Measurements from ENCODE around the gene SURF4. TPM values are rescaled to one million over a fixed set of nuclear protein-coding genes. Genes with fewer than 3 reads are reported as not detected.
"Not testable (repeated sequence)": the region's sequence is repeated elsewhere in the genome, so short reads cannot be mapped to it uniquely, and the experiment has no call there.

The SURF4 gene
- polyA plus RNA-seq, 1 donor = 157 TPM

DNA sequence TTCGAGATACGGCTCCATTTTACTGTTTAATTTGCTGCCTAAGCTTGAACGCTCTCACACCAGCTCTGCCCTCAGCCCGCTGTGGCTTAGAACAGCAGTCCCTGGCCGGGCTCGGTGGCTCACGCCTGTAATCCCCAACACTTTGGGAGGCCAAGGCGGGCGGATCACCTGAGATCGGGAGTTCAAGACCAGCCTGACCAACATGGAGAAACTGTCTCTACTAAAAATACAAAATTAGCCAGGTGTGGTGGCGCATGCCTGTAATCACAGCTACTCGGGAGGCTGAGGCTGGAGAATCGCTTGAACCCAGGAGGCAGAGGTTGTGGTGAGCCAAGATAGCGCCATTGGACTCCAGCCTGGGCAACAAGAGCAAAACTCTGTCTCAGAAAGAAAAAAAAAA lies 1.4 kb upstream of the SURF4 start:
- DNase-seq = not testable (repeated sequence)

DNA sequence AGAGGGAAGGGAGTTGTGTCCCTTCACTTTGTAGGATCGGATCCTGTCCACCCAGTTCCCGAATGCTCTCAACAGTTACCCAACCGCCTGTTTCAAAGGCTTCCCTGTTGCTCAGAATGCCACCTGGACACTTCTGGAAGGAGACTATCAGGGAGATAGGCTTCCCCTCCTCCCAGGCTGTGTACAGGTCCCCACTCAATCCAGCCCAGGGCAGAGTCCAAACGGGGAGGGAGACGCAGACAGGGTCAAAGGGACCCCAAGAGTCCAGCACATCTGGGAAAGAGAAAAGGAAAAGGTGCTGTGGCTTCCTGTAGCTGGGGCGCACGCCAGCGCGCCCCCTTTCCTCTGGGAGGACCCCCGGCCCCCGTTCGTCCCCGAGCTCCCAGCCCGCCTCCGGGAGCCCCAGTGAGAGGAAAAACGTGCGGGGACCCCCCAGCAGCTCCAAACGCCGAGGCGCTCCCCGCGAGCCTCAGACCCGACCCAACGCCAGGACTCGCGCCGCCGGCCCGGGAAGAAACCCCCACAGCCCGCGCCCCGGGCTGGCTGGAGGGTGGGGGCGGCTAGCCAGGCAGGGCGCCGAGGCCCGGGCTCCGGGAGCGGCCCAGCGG lies 640 bp downstream of the SURF4 start:
- no peak for DNase-seq

DNA sequence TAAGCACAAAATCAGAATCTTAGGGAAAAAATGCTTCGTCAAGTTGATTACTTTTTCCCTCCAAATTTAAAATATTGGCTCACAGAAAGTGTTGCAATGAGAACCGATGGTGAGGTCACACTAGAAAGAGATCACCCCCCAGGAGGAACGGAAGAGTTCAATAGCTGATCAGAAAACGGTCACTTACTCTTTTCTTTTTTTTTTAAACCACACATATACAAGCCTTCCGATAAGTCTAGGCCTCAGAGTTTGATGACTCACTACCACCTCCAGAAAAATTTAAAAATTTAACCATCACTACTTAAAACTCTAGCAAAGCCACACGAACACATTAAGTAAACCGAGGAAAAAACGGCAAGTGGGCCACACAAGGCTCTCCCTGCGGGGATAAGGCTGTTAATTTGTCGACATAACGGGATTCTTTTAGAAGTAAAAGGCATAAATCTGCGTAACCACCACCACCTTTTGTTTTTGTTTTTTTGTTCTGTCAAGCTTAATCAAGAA lies 1.2 kb downstream of the SURF4 start:
- no peak for DNase-seq

DNA sequence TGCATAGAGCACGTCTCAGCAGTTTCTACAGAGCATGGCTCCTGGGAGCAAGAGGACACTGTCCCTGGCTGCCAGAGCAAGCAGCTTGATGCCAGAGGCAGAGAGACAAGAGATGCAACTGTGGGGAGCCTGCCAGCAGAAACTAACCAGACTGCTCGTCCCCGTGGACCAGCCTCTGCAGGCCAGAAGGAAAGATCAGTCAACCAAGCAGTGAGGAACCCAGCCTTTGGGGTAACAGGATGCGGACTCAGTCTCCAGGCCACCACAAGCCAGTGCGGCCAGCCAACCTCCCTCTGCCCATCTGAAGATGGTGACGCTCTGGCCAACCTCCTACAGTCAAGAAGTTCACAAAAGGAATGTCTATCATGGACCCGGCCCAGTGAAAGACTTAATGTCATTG lies 3.7 kb downstream of the SURF4 start:
- DNase-seq = no peak

DNA sequence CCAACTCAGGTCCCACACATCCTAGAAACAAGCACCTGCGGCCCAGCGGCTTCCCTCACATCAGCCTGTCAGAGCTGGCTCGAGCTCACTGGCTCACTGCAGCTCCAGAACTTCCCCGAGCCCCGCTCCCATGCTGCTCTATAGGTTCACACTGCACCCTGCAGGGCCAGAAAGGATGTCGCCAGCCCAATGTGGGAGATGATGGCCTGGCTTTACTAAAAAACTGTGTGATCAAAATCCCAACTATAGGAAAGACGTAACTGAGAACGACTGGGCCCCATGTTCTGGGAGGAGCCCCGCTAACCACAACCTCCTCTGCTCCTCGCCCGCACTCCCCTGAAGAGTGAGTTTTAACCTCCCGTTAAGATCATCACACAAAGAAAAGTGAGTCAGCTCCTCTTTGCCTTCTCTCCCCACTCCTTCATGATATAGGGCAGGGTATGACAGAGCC lies 4.6 kb downstream of the SURF4 start:
- DNase-seq = no peak

DNA sequence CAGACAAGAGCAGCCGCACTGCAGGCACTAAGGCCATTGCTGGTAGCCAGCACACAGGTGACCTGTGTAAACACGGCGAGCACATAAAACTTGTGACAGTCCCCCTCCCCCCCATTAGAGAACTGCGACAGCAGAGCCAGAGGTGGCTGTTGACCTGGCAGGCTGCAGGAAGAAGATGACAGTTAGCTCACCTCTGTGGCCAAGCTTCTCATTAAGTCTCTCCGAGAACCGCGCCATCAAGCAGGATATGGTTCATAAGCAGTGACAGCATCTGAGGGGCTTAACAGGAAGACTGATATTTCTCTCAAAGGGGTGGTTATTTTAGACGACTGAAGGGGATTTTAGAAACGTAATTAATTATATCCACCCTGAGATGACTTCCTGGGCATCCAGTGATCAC lies 5.2 kb downstream of the SURF4 start:
- DNase-seq = no peak

DNA sequence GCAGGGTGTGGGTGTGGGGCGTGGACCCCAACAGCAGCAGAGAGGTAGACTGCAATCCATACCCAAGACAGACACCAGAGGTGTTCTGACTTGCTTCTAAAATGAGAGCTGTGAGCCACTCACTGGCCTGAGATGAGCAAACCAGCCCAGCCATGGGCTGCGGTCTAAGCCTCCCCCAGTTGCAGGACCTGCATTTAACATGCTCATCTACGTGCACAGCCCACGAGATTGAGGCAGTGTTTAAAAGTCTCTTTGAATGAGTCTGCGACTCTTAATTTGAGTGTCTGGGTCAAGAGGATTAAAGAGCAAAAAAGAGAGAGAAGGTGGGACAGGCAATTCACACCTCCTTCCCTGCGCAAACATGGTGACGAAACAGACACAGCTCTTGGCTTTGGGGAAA lies 5.9 kb downstream of the SURF4 start:
- no peak for DNase-seq

DNA sequence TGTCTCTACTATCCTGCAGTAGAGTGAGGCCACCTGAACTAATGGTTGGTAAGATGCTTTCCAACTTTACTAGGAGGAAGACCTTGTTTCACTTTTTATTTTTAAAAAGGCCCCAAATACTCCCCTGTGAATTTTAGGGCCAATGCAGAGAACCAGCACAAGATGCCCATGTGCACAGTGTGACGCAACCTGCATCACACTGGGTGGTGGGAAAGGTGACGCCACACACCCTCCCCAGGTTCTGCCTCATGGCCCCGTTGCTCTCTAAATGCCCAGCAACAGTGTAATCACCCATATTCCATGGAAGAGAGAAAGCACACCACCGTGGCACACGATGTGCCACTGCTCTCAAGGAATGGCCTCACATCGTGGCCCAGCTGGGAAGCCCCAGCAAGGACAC lies 6.4 kb downstream of the SURF4 start:
- DNase-seq = no peak

DNA sequence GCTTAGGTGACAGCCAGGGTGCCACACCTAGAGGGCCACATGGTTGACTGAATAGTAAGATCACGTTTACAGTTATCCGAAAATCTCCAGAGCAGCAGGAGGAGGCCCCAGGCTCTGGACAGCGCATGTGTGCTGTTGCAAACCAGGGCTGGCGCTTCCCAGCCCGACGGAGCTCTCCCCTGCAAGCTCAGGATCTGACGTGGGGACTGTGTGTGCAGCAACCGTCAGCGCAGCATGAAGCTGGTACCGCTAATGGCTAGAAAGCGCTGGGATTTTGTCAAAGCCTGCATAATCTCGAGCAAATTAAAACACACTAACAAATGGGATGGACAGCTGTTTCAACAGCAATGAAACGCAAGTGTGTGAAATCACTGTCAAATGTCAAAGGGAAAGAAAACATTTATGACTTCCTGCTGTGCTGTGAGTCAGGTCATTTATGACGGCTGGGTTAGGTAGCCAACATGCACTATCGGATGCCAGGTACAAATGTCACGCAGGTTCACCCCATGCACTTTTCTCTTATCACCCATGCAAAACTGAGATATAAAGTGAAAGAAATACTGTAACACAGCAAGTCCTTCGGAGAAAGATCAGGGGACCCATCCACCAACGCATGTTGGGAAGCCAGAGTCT lies 7.5 kb downstream of the SURF4 start:
- no peak for DNase-seq

DNA sequence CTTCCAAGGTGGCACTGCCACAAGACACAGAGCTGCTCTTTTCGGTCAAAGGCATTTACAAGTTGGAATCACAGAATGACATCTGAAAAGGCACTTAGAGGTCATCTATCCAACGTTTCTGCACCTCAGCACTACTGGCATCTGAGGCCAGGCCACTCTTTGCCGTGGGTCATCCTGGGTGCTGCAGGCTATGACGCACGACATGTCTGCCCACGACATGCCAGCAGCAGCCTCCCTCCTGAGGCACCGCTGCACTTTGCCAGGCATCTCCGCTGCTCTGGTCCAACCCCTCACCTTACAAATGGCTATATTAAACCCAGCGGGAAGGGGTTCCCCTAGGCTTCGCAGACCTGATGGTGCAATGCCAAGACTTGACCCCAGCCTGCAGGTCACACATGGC lies 8.1 kb downstream of the SURF4 start:
- no peak for DNase-seq

DNA sequence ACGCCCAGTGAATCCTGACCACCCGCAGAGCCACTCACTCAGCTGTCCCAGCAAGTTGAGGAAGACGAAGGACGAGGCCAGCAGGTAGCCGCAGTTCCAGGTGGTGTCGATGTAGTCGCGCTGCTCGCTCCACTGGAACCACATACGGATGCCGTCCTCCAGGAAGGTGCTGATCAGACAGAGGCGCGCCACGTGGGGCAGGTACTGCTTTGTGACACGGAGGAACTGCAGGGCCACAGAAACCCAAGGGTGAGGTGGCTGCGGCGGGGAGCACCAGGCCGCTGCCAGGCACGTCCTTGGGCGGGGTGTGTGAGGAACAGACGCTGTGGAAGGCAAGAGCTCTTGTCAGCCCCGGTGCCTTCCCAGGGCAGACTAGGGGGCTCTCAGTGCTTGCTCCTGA lies 8.6 kb downstream of the SURF4 start:
- DNase-seq = no peak

DNA sequence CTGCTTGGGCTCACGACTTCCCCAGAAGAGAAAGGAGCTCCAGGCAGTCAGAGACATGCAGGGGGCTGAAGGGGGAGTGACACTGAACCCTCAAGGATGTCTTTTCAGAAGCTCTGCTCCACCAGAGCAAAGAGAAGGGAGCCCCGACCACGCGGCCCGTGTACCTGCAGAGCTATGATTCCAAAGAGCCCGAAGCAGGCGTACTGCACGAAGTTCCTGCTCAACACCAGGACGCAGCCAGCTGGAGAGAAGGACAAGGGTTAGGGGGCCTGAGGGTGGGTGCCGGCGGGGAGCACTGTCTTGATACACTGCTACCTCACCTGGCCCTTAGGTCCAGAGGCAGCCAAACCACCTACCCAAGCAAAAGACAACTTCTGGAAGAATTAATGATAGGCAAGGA lies 9.4 kb downstream of the SURF4 start:
- no peak for DNase-seq

DNA sequence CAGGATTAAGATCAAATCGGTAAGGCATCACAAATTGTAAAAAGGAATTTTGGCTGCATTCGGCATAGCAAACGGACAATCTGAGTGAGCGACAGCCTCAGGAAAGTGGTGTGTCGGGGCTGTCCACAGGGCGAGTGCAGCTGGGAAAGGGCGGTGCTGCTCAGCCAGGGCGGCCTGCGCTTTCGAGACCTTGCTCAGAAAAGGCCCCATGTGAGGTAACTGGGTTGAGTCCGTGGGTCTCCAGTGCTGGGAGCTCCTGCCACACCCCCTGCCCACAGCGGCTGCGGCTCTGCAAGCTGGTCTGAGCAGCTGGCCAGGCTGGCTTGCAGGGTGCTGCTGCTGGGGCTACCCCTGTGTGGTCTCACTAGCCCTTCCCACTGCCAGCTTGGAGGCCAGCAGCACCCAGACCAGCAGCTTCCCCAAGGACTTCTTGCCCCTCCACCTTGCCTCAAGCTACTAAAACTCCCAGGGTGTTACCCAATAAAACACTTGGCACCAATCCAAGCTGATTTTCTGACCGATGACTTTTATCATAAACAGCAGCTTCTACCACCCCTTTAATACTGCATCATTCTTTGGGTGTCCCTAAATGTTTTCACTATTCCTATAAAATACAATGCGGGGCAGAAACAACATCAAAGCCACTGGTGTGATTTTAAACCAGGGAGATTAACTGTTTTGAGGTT lies 13.4 kb downstream of the SURF4 start:
- DNase-seq = no peak

DNA sequence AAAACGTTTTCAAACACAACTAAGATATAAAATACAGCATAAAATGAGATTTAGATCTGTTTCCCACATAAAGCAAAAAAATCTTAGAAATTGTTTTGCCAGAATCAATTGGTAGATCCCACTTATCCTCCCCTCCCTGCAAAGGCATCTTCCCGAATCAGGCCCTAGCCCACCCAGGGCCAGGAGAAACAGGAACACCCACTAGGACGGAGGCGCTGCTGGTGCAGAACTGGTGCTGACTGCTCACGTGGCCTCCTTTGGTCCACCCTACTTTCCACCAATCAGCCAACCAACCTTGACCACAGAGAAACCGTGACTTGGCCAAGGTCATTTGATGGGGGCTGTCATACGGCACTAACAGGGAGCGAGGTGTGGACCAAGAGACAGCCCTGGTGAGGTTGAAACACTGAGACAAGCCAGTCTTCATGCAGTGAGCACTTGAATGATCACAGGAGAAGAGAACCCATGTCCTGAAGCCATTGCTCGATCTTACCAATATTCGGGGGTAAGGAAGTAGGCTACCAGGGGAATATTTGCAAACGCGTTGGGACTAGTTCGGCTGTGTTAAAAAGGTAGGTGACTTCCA lies 14.3 kb downstream of the SURF4 start:
- no peak for DNase-seq

DNA sequence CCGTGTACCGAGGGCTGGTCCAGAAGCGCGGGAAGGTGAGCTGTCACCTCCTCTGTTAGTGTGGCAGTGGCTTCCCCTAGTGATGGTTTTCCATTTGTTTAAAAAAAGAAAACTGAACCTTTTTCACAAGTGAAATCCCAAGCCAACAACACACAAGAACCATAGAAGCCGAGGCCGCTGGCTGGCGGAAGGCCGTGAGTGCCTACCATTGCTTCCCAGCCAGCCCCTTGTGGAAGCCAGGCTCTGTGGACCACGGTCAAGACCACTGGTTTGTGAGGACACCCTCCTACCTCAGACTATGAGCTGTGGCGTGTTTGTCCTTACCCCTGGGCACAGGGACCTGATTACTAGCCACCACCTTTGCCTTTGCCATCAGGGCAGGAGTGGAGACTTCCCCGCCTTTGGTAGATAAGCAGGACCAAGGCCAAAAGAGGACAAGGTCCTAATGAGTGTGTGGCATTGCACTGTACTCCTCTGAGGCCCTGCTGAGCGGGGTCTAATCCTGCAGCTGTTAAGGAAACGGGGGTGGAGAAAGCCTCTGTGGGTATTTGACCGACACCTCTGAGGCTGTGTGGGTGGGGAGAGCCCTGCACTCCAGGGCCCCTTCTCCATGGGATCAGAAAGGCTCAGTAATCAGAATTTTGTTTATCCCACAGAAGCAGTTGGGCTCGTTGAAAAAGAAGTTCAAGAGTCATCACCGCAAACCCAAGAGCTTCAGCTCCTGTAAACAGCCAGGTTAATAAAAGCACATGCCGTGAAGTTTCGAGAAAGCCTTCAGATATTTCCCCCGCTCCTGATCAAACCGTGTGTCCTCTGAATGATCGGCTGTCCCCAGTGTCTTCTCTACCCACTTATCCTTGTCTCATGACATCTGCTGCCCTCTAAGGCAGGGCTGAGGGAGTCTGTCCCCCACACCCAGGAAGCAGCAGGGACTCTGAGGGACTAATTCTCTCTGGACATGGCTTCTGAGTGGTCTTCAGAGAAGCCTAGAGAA lies 15.2 kb downstream of the SURF4 start:
- no peak for DNase-seq

DNA sequence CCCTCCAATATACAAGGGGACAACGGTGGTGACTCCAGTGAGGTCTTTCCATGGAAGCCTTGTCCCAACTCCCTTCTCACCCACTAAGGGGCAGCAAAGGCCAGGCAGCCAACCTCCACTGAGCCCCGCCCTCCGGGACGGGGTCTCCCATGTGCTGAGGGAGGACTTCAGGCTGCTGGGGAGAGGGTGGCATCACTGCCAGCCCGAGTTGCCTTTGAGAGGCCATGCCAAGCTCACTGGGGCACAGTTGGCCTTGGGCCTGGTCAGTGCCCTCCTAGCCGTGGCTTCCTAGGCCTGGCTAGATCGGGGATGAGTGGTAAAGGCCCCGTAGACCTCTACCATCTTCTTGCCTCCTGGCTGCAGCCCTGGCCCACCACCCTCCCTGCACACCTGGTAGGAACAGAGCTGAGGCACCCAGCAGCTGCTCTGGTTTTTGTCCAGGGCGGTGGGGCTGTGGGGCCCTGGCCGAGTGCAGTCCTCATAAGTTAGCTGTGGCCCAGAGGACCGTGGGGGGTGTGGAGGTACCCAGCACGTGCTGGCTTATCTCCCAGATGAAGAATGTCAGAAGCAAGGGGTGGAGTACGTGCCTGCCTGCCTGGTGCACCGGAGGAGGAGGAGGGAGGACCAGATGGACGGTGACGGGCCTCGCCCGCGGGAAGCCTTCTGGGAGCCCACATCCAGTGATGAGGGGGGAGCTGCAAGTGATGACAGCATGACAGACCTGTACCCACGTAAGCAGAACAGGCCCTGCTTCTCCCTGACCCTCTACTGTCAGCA lies 16.3 kb downstream of the SURF4 start:
- DNase-seq = no peak

DNA sequence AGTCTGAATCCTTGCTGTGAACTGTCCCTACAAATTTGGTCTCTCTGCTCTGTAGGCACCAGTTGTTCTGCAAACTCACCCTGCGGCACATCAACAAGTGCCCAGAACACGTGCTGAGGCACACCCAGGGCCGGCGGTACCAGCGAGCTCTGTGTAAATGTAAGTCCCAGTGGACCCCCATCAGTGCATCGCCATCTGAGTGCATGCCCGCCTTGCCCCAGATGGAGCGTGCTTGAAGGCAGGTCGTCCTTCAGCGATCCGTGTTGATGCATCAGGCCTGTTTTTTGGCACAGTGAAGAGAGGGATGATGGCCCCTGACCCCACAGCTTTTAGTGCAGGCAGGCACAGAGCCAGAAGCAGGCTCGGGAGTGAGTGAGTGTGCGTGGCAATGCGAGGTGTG lies 18.2 kb downstream of the SURF4 start:
- DNase-seq = no peak

DNA sequence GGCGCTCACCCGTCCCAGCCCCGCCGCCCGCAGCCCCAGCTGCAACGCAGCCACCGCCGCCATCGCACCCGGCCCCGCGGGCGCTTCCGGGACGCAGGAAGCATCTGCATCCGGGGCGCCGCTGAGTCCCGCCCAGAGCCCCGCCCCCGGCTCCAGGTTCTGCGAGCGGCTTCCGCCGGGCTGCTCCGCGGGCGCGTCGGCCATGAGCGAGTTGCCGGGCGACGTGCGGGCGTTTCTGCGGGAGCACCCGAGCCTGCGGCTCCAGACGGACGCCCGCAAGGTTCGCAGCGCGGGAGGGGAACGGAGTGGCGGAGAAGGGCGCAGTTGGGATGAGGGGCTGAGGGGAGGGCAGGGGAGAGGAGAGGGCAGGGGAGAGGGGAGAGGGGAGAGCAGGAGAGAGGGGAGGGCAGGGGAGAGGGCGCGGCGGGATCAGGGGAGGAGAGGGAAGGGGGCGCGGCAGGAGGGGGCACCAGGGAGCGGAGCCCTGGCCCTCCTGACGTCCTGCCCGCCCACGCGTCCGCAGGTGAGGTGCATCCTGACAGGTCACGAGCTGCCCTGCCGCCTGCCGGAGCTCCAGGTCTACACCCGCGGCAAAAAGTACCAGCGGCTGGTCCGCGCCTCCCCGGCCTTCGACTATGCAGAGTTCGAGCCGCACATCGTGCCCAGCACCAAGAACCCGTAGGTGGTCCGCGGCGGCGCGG lies 19.3 kb downstream of the SURF4 start, which contains the start of the genes SURF1 and SURF2:
Gene SURF1, minus strand, starts transcription at position 97 of the 701 bp plus-strand sequence. Its CDS starts 34 bp downstream, at position 63.
Gene SURF2, plus strand, starts transcription at position 160 of the 701 bp plus-strand sequence. Its CDS starts 43 bp downstream, at position 203.
- DNase-seq = no peak

DNA sequence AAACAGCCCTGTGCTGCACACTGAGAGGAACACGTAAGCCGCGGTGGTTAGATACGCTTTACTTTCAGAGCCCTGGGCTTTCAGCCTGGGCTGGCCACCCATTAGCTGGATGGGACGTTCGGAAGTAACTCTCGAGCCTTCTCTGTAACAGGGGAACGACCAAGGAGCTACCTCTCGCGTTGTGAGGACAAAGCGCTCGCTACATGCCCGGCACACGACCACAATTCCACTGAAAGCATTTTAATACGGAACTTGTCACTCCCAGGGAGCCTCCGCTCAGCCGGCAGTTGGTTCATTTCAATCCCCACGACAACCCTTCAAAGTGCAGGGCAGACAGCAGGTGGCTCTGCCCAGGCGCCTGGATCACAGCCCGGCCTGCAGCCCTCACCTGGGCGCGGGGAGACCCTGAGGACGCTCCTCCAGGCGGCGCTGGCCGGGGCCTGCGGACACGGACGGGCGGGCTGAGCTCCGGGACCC lies 19.9 kb downstream of the SURF4 start:
- no peak for DNase-seq

DNA sequence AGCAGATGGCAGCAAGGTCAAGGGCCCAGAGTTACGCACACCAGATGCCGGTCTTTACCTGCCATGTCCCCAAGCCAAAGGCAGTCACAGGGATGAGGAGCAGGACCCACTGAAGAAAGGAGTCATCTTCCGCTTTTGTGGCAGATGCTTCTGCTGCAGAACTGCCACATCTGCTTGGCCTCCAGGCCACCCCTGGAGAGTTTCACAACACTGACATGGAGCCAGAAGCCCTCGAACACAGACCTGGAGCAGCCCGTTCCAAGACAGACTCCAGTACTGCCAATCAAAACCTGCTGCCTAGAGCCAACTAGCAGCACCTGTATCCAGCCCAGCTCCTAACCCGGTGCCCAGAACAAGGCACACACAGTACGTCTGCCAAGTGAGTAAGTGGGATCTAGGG lies 21.1 kb downstream of the SURF4 start:
- DNase-seq = no peak
